Fibroblast of villous mesenchyme (primary cell): ENCODE data around the gene RABGEF1. TPM values are rescaled to one million over a fixed set of nuclear protein-coding genes. Genes with fewer than 3 reads are reported as not detected.

ENCODE experiments used
- DNase-seq: peaks from one replicate; pipeline ENCODE4 v3.0.0-alpha.2; 2010; ENCODE audit warnings: low read depth
- H3K4me3 ChIP-seq: 2 replicates; pipeline ENCODE4 v1.5.1; 2011; ENCODE audit warnings: low read depth, mild to moderate bottlenecking, low read length
- total RNA-seq: library from RNA; depleted of rRNA; stranded (reverse); fragments of >200 nt; gene quantifications from 2 replicates; pipeline ENCODE4 v1.2.3, GENCODE V29; 2012
- TF ChIP-seq, protein P1 (sequence below): IDR thresholded peaks from 2 replicates; pipeline ENCODE4 v1.5.1; 2012; ENCODE audit warnings: low read depth, mild to moderate bottlenecking, low read length; ENCODE audit not compliant: insufficient read depth

The RABGEF1 gene
- total RNA-seq, 1 donor, result 61.7 TPM

DNA sequence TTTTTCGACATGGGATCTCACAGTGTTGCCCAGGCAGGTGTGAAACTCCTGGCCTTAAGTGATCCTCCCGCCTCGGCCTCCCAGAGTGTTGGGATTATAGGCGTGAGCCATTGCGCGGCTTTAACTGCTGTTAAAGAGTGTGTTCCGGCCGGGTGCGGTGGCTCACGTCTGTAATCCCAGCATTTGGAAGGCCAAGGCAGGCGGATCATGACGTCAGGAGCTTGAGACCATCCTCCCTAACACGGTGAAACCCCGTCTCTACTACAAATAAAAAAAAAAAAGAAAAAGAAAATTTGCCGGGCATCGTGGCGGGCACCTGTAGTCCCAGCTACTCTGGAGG, 1.1 kb downstream of the RABGEF1 start:
- peak overlapping the region; percentile 90 for H3K4me3 ChIP-seq
- TF ChIP-seq, protein P1, sequence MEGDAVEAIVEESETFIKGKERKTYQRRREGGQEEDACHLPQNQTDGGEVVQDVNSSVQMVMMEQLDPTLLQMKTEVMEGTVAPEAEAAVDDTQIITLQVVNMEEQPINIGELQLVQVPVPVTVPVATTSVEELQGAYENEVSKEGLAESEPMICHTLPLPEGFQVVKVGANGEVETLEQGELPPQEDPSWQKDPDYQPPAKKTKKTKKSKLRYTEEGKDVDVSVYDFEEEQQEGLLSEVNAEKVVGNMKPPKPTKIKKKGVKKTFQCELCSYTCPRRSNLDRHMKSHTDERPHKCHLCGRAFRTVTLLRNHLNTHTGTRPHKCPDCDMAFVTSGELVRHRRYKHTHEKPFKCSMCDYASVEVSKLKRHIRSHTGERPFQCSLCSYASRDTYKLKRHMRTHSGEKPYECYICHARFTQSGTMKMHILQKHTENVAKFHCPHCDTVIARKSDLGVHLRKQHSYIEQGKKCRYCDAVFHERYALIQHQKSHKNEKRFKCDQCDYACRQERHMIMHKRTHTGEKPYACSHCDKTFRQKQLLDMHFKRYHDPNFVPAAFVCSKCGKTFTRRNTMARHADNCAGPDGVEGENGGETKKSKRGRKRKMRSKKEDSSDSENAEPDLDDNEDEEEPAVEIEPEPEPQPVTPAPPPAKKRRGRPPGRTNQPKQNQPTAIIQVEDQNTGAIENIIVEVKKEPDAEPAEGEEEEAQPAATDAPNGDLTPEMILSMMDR, result no peak
- DNase-seq, result peak; percentile 79

DNA sequence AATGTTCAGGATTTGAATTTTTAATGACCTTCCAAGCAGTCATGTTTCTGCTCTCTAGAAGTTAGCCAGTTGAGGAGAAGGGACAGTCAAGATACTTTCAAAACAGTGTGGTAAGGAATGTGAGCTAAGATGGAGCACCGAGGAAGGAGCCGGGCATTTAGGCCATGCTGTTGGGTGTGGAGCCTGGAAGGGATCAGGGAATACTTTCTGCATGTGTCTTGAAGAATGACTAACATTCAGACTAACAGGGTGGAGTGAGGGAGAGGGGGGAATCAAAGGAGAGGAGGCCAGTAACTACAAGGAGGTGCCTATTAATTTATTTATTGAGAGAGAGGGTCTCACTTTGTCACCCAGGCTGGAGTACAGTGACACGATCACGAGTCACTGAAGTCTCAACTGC, 1.8 kb downstream of the RABGEF1 start:
- DNase-seq, result peak; percentile 54
- H3K4me3 ChIP-seq, result peak overlapping the region; percentile 90

DNA sequence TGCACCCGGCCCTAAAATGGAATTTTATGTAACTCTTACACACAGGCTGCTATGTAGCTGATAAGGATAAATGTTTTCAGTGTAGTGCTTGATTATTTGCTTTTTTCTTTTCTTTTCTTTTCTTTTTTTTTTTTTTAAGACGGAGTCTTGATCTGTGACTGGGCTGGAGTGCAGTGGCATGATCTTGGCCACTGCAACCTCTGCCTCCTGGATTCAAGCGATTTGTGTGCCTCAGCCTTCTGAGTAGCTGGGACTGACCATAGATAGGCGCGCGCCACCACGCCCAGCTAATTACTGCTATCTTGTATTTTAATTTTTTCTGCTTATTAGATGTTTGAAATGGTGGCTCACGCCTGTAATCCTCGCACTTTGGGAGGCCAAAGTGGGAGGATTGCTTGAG, 3.4 kb downstream of the RABGEF1 start:
- no peak overlapping the region for H3K4me3 ChIP-seq
- TF ChIP-seq, protein P1, result no peak
- no peak for DNase-seq

- no peak overlapping the region for H3K4me3 ChIP-seq
- DNase-seq, result no peak
- TF ChIP-seq, protein P1, result no peak
Measured at GRCh38 chr7:66747385-66747784, 6.9 kb downstream of the RABGEF1 start.

DNA sequence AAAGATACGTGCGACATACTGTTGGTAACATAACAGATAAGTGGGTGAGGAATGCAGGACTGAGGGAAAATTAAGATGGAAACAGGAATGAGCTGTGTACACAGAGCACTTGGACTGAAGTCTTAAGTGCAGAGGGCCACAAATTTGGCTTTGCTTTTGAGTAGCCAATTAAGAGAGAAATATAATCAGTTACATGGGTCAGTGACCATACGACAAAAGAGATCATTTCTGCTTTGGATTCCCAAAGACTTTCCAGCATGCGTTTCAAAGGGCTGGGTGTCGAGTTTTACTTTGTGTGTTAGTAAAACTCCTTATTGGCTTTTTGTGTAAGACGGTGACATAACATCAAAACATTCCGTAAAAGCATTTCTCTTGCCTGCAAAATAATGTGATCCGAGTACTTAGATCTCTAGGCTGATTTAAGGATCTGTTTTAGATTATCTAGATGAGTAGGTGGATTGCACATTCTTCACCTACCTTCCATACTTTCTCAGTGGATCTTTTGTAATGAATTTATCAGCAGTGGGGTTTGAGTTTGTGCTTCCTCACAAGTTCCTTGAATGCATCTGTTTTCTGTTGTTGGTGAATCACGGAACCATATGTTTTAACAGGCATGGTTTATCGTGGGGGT, 7.5 kb downstream of the RABGEF1 start:
- DNase-seq, result peak; percentile 49
- TF ChIP-seq, protein P1, result no peak
- no peak overlapping the region for H3K4me3 ChIP-seq

- peak; percentile 27 for DNase-seq
- TF ChIP-seq, protein P1, result no peak
- no peak overlapping the region for H3K4me3 ChIP-seq
Measured at GRCh38 chr7:66748791-66749190, 8.3 kb downstream of the RABGEF1 start.

GRCh38 chr7:66751945-66752344, 11.4 kb downstream of the RABGEF1 start:
- DNase-seq, result no peak
- no peak overlapping the region for H3K4me3 ChIP-seq
- TF ChIP-seq, protein P1, result no peak
